ENCODE measurements around the gene MISP.

DNA sequence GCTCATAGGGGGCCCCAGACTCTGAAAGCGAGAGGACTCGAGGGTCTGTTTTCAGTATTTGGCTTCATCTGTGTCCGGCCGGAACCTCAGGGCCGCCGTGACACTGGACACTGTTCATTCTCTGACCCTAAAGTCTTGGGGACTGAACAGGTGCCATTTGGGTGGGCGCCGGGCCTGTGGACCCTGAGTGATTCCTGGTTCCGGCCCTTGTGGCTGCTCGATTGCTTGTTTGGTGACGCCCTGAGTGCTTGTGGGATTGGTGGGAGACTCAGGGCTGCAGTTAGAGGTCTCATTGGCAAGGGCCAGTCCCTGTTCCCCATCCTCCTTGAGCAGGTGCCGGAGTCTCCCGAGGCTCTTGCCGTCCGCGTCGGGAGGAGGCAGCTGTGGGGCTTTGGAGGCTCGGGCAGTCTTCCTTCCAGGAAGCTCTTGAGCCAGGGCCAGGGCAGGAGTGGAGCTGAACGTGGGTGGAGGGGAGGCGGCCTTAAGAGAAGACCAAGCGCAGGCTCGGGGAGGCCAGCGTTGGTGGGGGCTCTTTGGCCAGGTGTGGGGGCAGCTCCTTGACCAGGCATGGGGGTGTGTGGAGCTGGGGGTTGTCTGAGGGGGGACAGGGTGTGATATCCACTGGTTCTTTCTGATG is 51.1 kb downstream of the MISP start:
- TF ChIP-seq, protein P1, sequence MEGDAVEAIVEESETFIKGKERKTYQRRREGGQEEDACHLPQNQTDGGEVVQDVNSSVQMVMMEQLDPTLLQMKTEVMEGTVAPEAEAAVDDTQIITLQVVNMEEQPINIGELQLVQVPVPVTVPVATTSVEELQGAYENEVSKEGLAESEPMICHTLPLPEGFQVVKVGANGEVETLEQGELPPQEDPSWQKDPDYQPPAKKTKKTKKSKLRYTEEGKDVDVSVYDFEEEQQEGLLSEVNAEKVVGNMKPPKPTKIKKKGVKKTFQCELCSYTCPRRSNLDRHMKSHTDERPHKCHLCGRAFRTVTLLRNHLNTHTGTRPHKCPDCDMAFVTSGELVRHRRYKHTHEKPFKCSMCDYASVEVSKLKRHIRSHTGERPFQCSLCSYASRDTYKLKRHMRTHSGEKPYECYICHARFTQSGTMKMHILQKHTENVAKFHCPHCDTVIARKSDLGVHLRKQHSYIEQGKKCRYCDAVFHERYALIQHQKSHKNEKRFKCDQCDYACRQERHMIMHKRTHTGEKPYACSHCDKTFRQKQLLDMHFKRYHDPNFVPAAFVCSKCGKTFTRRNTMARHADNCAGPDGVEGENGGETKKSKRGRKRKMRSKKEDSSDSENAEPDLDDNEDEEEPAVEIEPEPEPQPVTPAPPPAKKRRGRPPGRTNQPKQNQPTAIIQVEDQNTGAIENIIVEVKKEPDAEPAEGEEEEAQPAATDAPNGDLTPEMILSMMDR (conservative IDR thresholded peaks at IDR 0.05; ENCODE audit: low read depth in 2 of 2) = no peak
- no peak for TF ChIP-seq EZH2phosphoT487 (IDR thresholded peaks at IDR 0.05; ENCODE audit: unreplicated experiment)
- no peak; the same call in 1 of the 2 replicates for TF ChIP-seq POLR2AphosphoS5 (IDR thresholded peaks at IDR 0.05; ENCODE audit: low read depth)
- TF ChIP-seq STAT1 (IDR thresholded peaks at IDR 0.05; ENCODE audit: unreplicated experiment) = no peak
- no peak for TF ChIP-seq JUNB (IDR thresholded peaks at IDR 0.05; ENCODE audit: unreplicated experiment)
- TF ChIP-seq EZH2 (IDR thresholded peaks at IDR 0.05; ENCODE audit: low read depth, unreplicated experiment) = no peak
